Right lobe of liver (tissue), 6 donors: ENCODE measurements around the gene PODXL. TPM values are rescaled to one million over a fixed set of nuclear protein-coding genes. Genes with fewer than 3 reads are reported as not detected.

Experiments used
- ATAC-seq, 4 donors: fragments of 200-7000 bp; cut with Tn5 transposase; one replicate each; pipeline ENCODE4 v1.9.1; 2020; ENCODE audit warnings: mild to moderate bottlenecking in 4 of 4, moderate library complexity in 4 of 4
- DNase-seq, 3 donors: peaks; one replicate each; pipeline ENCODE4 v3.0.0-alpha.2; 2020
- H3K27ac ChIP-seq, 3 donors: fragments of 200-600 bp; one replicate each; pipeline ENCODE4 v1.8.0; 2022
- H3K27me3 ChIP-seq, 2 donors: fragments of 200-600 bp; one replicate each; pipeline ENCODE4 v1.8.0; 2022
- H3K36me3 ChIP-seq, 4 donors: fragments of 200-600 bp; sonication (generic) in 1 of 4; one replicate each; pipeline versions ENCODE4 v1.5.1 to v1.8.0; 2017 to 2022; ENCODE audit warnings: control low read depth in 1 of 4
- H3K4me1 ChIP-seq, 4 donors: fragments of 200-600 bp; sonication (generic) in 1 of 4; one replicate each; pipeline versions ENCODE4 v1.5.1 to v1.8.0; 2017 to 2022; ENCODE audit warnings: control low read depth in 1 of 4
- H3K4me3 ChIP-seq, 3 donors: fragments of 200-600 bp; one replicate each; pipeline ENCODE4 v1.8.0; 2022
- H3K9me3 ChIP-seq, 4 donors: fragments of 200-600 bp; sonication (generic) in 1 of 4; one replicate each; pipeline versions ENCODE4 v1.5.1 to v1.8.0; 2017 to 2022; ENCODE audit warnings: control low read depth in 1 of 4
- POLR2A ChIP-seq: fragments of 450-650 bp; IDR thresholded peaks from one replicate; pipeline ENCODE4 v1.6.1; 2017; ENCODE audit warnings: antibody characterized with exemption, mild to moderate bottlenecking
- WGBS: methylation state at CpG from one replicate; pipeline ENCODE4 v1.1.6; 2018; ENCODE audit warnings: low coverage, low lambda C conversion rate; ENCODE audit not compliant: insufficient coverage; ENCODE audit errors: missing lambda C conversion rate; 5-methylcytosine and 5-hydroxymethylcytosine counted together
- intact Hi-C, 2 donors: fragments of 100-400 bp; cut with DNase I; formaldehyde crosslinking; loops; one replicate each; pipeline versions ENCODE4 v1.11.2 to v1.14.1; 2022
- total RNA-seq, 6 experiments: library from RNA; depleted of rRNA in 2 of 6; stranded (reverse); fragments of >200 nt in 2 of 6; fragmentation: NEBNext Ultra II Directional in 3 of 6; extraction: Animal tissue kit (Norgen Biotek cat#: 25700) in 3 of 6; gene quantifications; one replicate each; pipeline versions ENCODE4 v1.1.0 to v1.2.4, GENCODE V29; 2016 to 2023
- TF ChIP-seq, protein P1 (sequence below), 4 donors: fragments of 200-600 bp in 3 of 4; fragments of 450-650 bp in 1 of 4; IDR thresholded peaks; one replicate each; pipeline versions ENCODE4 v1.5.1 to v1.8.0; 2016 to 2022; ENCODE audit warnings: antibody characterized with exemption in 4 of 4, mild to moderate bottlenecking in 2 of 4
- donor health status: DM: no; HTN: yes; CAD: no.
- donor health status: DM: no; HTN: no; CAD: no.
- donor health status: DM: no; HTN: no; CAD: no.
- donor health status: DM: no; HTN: yes; CAD: no.
- donor health status: DM: no; HTN: yes; CAD: no.

Gene PODXL
- total RNA-seq, 6 experiments from 2014 or later: 2.1 to 11.4 (median 3.4) TPM

DNA sequence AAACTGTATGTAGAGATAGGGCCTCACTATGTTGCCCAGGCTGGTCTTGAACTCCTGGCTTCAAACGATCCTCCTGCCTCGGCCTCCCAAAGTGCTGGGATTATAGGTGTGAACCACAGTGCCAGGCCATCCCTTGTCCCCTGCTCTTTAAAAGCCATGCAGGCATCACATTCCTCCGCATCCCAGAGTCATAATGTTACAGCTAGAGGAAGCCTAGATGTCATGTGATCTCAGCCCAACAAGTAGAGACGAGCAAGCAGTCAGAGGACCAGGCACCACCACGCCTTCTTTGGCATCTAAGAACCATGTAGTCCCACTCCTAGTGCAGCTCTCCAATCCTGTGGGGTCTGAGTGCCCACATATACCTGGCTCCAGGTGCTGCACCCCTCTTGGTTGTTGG is 13.1 kb downstream of the PODXL start:
- intact Hi-C loops: no loop called here
- TF ChIP-seq, protein P1, sequence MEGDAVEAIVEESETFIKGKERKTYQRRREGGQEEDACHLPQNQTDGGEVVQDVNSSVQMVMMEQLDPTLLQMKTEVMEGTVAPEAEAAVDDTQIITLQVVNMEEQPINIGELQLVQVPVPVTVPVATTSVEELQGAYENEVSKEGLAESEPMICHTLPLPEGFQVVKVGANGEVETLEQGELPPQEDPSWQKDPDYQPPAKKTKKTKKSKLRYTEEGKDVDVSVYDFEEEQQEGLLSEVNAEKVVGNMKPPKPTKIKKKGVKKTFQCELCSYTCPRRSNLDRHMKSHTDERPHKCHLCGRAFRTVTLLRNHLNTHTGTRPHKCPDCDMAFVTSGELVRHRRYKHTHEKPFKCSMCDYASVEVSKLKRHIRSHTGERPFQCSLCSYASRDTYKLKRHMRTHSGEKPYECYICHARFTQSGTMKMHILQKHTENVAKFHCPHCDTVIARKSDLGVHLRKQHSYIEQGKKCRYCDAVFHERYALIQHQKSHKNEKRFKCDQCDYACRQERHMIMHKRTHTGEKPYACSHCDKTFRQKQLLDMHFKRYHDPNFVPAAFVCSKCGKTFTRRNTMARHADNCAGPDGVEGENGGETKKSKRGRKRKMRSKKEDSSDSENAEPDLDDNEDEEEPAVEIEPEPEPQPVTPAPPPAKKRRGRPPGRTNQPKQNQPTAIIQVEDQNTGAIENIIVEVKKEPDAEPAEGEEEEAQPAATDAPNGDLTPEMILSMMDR (IDR thresholded peaks at IDR 0.05): no peak
- TF ChIP-seq POLR2A: no peak
- H3K4me1 ChIP-seq: peaks cover 0 to 6% (median 0%) of the 10 kb centered on the region in 4 donors

DNA sequence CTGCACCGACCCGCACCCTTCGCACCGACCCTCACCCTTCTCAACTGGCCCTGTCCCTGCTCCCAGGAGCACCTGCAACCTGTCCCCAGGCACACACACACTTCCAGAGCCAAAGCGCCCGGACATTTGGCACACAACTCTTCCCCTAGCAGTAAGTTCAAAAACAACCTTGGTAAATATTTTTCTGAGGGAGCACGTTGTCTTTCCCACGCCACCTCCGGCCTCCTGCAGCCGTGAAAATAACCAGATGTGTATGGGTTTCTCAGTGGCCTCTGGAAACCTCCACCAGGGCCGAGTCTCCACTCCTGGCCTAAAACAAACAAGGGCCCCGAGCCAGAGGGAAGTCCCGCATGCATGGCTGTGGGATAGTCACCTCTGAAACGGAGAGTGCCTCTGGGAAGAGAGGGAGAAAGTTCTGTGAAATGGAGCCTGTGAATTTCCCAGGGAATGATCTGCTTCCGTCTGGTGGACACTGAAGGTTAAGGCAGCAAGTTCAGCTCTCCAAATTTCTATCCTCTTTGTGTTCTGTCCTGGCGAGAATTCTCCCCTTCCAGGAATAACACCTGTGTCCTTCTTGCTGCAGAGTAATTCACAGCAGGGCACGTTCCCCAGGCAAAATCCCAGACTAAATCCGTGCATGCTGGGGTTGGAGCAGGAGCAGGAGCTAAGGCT is 15.8 kb downstream of the PODXL start:
- DNase-seq (peak in 1 of 3 donors; percentile 47), ATAC-seq (peak; percentile 59 to 86 (median 66))
- no peaks in the 10 kb centered on the region for H3K27me3 ChIP-seq
- WGBS: 46% methylated on average over 15 of the region's 18 CpGs
- TF ChIP-seq, protein P1 (IDR thresholded peaks at IDR 0.05): no peak
- intact Hi-C loops: no loop called here
- peaks cover 0 to 3% (median 0%) of the 10 kb centered on the region in 4 donors for H3K4me1 ChIP-seq
- H3K27ac ChIP-seq: no peak overlapping the region
- no peak overlapping the region for H3K4me3 ChIP-seq
- H3K9me3 ChIP-seq: no peaks in the 10 kb centered on the region
- H3K36me3 ChIP-seq: no peaks in the 10 kb centered on the region

More for the DNA sequence above, 13.1 kb downstream of the PODXL start:
- H3K27me3 ChIP-seq: no peaks in the 10 kb centered on the region
- no peaks in the 10 kb centered on the region for H3K9me3 ChIP-seq
- DNase-seq (no peak), ATAC-seq (no peak)
- H3K27ac ChIP-seq: no peak overlapping the region
- no peak overlapping the region for H3K4me3 ChIP-seq
- H3K36me3 ChIP-seq: no peaks in the 10 kb centered on the region
- no CpG with 5 or more reads among the region's 5 CpGs for WGBS

DNA sequence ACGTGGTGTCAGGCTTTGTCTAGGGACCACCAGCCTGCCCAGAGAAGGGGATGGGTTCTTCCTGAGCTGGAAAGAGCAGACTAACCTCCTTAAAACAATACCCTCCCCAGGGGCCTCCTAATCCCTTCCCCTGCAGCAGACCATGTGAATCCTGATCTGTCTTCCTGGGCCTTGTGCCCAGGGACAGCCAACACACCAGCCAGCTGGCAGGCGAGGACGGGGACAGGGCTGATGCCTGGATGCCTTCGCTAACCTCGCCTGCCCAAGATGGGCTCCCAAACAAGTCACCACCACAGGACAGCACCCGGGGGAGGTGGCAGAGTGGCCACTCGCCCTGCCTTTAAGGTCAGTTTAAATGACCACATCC is 17.6 kb downstream of the PODXL start:
- WGBS: 100% methylated on average over 1 of the region's 7 CpGs
- Histone ChIP-seq H3K4me3 (no peak overlapping the region), H3K27me3 (no peaks in the 10 kb centered on the region), H3K36me3 (no peaks in the 10 kb centered on the region), H3K9me3 (no peaks in the 10 kb centered on the region), H3K27ac (no peak overlapping the region), H3K4me1 (peaks cover 0 to 3% (median 0%) of the 10 kb centered on the region in 4 donors)
- DNase-seq (no peak), ATAC-seq (peak in 1 of 4 donors; percentile 28)
- no peak for TF ChIP-seq POLR2A
- TF ChIP-seq, protein P1 (IDR thresholded peaks at IDR 0.05): no peak
- intact Hi-C loops: no loop called here

DNA sequence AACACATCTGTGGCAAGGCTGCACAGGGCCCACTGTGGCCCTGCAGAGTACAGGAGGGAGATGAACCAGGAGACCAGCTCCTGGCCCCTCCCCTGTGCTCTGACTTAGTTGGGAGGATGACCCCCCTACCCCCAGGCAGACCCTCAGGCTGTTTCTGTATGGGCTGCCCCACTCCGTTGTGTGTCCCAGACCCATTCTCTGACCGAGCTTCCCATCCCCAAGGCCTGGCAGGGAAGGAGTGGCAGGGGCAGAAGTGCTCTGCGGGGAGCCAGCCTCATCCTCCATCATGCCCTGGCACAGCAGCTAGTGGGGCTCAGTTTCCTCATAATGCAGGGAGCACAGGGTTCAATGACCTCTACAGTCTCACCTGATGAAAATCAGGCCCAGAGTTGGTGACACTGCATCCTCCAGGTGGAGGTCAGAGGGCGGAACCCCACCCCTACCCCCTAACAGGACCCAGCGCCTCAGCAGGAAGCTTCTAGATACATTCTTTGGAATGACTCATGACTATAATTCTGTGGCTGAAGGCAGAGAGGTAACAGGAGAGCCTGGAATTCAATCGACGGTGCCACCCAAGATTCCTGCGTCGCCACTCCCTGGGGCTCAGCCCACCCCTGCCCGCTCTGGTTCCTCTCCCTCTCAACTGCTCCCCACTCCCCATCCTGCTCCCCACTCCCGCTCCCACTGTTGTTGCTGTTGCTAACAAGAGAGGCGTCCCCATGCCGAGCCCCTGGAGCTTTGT is 18.2 kb downstream of the PODXL start:
- WGBS: 67% methylated on average over 1 of the region's 13 CpGs
- intact Hi-C loops: no loop called here
- Histone ChIP-seq H3K9me3 (no peaks in the 10 kb centered on the region), H3K27me3 (no peaks in the 10 kb centered on the region), H3K36me3 (no peaks in the 10 kb centered on the region), H3K27ac (no peak overlapping the region), H3K4me1 (peaks cover 0 to 3% (median 0%) of the 10 kb centered on the region in 4 donors), H3K4me3 (no peak overlapping the region)
- DNase-seq: no peak
- ATAC-seq: no peak
- TF ChIP-seq, protein P1 (IDR thresholded peaks at IDR 0.05): no peak
- TF ChIP-seq POLR2A: no peak
